Gastrocnemius medialis (tissue), 4 donors: ENCODE data around the gene ERGIC3.

Experiments
- POLR2A ChIP-seq, 2 donors: fragments of 450-650 bp; IDR thresholded peaks; one replicate each; pipeline ENCODE4 v1.6.1; 2017; ENCODE audit warnings: antibody characterized with exemption in 2 of 2, mild to moderate bottlenecking in 2 of 2, moderate library complexity in 2 of 2
- TF ChIP-seq, protein P1 (sequence below), 5 experiments: fragments of 450-650 bp in 3 of 5; fragments of 200-600 bp in 2 of 5; sonication (generic) in 2 of 5; IDR thresholded peaks in 4 of 5; conservative IDR thresholded peaks in 1 of 5; 1 replicate in 4 of 5; 2 replicates in 1 of 5; pipeline ENCODE4 v1.5.1; 2016 to 2019; ENCODE audit warnings: antibody characterized with exemption in 5 of 5, mild to moderate bottlenecking in 3 of 5, moderate library complexity in 3 of 5

DNA sequence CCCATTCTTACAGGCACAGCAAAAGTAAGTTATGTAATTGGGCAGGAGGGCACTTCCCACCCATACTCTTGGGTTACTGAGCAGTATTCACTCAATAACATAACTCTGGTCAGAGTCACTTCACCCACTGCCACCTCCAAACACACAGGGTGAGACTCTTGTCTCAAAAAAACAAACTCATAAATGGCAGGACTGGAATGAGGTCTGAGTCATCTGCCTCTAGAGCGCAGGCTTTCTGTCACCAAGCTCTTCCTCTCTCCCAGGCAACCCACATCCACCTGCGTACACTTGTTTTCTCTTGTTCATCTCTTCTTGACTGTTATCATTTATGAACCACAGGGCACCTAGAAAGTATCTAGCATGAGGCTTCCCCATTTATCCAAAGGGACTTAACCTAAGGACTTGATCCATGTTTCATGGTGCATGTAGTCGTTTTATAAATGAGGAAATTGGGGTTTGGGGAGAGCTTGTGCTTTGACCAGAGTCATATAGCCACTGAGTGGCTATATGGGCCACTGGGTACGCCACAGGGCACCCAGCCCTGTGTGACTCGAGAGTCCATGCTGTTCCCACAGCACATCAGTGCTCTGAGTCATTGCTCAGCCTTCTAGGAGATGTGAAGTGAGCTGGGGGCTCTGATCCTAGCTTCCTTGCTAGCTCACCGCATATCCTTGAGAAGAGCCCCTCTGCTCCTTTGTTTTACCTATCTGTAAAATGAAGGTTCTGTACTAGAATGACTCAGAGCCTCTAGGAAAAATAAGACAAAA is 34.8 kb upstream of the ERGIC3 start:
- no peak for TF ChIP-seq POLR2A (IDR thresholded peaks at IDR 0.05)
- TF ChIP-seq, protein P1, sequence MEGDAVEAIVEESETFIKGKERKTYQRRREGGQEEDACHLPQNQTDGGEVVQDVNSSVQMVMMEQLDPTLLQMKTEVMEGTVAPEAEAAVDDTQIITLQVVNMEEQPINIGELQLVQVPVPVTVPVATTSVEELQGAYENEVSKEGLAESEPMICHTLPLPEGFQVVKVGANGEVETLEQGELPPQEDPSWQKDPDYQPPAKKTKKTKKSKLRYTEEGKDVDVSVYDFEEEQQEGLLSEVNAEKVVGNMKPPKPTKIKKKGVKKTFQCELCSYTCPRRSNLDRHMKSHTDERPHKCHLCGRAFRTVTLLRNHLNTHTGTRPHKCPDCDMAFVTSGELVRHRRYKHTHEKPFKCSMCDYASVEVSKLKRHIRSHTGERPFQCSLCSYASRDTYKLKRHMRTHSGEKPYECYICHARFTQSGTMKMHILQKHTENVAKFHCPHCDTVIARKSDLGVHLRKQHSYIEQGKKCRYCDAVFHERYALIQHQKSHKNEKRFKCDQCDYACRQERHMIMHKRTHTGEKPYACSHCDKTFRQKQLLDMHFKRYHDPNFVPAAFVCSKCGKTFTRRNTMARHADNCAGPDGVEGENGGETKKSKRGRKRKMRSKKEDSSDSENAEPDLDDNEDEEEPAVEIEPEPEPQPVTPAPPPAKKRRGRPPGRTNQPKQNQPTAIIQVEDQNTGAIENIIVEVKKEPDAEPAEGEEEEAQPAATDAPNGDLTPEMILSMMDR (IDR thresholded peaks at IDR 0.05 in 4 of 5, conservative IDR thresholded peaks at IDR 0.05 in 1 of 5), result no peak
